SIG-M5 treated with dmso at 0.1 percent for 504 hours (cell line): ENCODE data around the gene KLHL29.
"Not testable (repeated sequence)": the region's sequence is repeated elsewhere in the genome, so short reads cannot be mapped to it uniquely, and the experiment has no call there.

Experiments used
- DNase-seq: peaks from one replicate; lab custom pipeline; 2025; ENCODE audit not compliant: unreplicated experiment; lab: John Stamatoyannopoulos, UW

Gene KLHL29

DNA sequence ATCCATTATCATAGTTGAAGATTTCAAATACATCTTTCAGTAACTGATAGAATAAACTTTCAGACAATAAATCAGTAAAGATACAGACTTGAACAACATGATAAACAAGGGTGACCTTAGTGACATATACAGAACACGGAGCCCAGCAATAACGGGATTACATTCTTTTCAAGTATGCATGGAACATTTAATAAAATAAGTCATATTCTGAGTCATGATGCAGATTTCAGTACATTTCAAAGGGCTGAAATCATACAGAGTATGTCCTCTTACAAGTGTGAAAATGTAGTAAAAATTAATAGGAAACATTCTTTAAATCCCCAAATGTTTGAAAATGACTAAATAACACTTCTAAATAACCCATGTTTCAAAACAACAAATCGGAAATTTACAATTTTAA is 17.2 kb upstream of the KLHL29 start:
- DNase-seq = no peak

- no peak for DNase-seq
Observed at GRCh38 chr2:23373666-23374065, 11.3 kb upstream of the KLHL29 start.

DNA sequence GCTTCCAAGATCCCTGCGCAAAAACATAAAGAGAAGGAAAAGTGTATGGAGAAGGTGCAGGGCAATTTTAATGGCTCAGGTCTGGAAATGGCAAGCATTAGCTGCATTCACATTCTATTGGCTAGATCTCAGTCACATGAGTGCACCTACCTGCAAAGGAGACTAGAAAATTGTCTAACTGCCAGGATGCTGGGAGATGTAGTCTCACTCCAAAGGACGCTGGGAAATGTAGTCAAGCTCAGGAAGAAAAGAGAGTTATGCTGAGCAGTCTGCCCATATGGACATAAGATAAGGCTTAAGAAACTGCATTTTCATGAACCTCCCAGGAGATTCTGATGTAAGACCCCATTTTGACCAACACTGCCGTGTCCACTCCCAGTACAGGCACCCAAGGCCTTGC is 9.5 kb upstream of the KLHL29 start:
- DNase-seq = no peak

- DNase-seq = no peak
Observed at GRCh38 chr2:23376075-23376474, 8.9 kb upstream of the KLHL29 start.

DNA sequence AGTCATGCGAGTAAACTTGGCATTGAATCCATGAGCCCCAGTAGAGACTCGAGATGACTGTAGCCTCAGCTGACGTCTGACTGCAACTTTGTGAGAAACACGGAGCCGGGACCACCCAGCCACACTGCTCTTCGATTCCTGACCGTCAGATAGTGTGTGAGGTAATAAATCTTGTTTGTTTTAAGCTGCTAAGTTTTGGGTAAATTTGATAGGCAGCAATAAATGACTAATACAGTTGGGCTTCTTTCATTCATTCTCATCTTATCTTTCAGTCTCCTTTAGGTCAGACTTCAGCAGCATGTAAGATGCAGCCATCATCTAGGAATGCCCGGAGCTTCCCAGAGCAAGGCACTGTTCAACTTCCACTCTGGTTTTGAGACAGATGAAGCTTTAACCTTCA is 8.0 kb upstream of the KLHL29 start:
- no peak for DNase-seq

DNA sequence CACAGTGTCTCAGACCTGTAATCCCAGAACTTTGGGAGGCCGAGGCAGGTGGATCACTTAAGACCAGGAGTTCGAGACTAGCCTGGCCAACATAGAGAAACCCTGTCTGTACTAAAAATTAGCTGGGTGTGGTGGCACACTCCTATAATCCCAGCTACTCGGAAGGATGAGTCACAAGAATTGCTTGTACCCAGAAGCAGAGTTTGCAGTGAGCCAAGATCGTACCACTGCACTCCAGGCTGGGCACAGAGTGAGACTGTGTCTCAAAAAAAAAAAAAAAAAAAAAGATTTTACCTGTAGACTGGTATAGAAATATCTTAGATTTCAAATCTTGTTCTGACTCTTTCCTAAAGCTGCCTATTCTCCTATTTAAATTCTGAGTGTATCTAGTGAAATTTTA is 7.2 kb upstream of the KLHL29 start:
- DNase-seq = no peak

DNA sequence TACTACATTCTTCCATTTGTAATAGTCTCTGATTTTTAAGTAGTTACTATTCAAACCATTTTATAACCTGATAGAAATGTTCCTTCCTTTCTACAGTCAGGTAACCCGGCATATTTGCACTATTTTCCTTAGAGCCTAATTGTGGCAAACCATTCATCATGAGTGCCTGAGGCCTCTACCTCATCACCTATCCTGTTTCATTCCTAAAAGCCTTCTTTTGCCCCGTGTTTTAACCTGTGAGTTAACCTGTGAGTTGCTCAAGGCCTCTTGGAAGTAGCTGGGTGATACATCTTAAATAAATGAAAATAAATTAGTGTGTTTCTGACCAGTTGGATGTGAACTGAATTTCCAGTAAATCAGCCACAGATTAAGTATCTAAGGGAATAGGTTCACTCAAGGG is 6.5 kb upstream of the KLHL29 start:
- no peak for DNase-seq

DNA sequence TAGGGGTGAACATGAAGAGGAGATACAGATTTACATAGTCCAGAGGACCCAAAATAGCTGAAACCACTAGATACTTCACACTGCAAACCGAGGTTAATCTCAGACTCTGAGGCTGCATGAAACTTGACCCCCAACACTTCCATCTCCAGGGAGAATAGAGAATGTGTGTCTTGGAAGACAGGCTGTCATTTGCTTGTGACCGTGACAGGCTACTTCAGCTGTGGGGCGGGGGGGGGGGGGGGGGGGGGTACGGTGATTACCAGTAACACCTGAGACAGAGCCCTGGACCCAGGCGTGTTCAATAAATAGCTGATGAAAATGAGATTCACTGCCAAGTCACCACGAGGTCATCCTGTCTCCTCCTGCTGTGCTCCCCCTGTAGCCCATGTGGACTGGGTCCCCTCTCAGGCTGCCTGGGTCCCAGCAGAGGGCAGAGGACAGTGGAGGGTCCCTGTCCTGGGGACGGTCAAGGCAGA is 5.7 kb upstream of the KLHL29 start:
- no peak for DNase-seq

GRCh38 chr2:23380562-23381065 is 4.4 kb upstream of the KLHL29 start:
- no peak for DNase-seq

GRCh38 chr2:23381084-23381483 is 3.9 kb upstream of the KLHL29 start:
- DNase-seq = peak; percentile 16

DNA sequence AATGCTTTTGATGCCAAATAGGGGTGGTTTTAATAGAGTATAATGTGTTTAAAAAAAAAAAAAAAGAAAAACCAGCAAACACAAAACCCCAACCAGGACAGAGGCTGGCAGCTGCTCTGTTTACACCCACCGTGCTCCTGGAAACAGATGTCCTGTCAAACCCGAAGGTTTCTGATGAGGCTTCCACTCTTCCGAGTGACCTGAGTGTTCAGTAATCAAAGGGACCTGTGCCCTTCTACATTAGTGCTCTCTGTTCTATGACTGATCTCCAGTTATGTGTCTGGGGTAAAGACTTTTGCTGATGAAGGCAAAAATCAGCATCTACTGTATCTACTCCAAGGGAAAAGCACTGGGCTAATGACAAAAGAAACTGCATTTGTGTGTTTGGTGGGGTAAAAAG is 3.5 kb upstream of the KLHL29 start:
- no peak for DNase-seq

DNA sequence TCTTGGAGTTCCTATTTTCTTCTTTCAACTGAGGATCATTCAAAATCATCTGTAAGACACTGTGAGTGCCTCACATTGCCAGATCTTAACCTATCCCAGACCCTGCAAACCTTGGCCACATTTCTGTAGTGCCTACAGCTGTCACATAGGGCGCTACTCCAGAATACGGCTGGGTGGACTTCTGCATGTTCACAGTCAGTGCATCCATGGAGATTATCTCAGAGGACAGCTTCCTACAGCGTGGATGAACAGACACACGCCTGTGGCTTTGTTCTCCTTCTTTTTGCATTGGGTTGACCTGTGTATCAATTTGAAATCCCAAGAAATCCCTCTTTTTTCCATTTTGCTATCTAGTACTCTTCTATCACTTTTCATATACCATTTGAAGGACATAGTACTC is 1.9 kb upstream of the KLHL29 start:
- no peak for DNase-seq

DNA sequence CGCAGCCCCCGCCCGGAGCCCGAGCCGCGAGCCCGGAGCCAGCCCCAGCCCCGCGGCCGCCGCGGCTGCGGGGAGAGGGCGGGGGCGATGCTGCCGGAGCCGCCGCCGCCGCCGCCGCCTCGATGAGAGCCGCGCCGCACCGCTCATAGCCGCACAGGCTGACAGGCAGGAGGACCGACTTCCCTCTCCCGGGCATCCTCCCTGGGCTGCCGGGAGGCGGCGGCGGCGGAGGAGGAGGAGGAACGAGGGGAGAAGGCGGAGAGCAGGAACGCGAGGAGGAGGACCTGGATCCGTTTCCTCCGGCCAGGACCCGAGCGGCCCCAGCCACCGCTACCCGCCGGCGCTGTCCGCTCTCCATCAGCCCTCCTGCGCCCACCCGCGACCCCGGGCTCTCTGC is 370 bp downstream of the KLHL29 start:
- DNase-seq = no peak

- DNase-seq = no peak
Observed at GRCh38 chr2:23385748-23386338, 864 bp downstream of the KLHL29 start.

DNA sequence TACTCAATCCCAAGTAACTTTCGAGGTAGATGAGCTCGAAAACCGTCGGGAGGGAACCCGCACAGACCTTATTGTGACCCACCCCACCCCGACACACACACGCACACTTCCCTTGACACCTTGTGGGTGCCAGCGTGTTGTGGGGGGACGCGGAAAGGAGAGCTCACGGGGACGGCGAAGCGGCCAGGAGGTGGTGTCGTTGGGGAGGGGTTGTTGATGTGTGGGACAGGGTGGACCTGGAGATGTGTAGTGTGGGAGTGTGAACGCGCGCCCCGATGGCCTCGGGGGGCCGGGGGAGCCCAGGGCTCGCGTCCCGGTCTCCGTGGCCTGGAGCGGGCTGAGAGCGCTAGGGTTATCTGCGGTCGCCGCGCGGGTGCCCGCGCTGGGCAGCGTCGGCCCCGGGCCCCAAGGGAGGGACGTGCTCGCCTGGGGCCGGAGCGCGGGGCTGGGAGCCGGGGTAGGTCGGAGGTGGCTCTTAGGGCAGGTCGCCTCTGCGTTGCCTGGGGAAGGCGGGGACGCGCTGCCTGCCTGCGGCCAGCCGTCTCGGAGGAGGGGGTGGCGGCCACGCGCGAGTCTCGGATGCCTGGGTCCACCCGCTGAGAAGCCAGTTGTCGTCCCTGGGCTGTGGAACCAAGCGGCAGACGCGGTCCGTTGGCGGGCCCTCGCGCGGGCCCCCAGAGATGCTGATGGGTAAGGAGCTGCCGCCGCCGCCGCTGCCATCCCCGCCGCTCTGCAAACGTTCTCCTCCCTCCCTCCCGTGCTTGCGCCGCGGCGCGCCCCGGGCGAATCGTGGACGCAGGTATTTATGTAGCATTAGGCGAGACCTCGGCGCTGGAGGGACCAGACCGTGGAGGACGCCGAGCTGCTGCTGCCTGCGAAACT is 1.6 kb downstream of the KLHL29 start:
- DNase-seq = no peak

GRCh38 chr2:23387221-23387550 is 2.2 kb downstream of the KLHL29 start:
- DNase-seq = no peak

GRCh38 chr2:23387845-23388244 is 2.9 kb downstream of the KLHL29 start:
- DNase-seq = no peak

DNA sequence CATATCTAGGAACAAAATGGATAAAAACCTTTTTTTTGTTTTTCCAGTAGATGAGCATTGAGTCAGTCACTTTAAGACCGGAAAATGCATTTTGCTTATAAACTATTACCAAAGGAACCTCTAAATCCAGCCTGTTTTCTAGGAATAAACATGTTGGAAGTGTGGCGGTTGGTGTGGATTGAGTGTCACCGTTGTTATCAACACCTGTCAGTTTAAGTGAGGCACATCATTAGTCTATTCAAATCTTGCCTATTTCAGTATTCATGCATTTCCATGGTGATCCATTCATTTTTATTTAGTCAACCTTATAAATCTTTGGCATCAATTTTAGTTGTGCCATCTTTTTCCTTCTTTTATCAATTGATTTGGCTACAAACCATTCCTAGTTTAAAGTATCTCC is 3.3 kb downstream of the KLHL29 start:
- DNase-seq = no peak

DNA sequence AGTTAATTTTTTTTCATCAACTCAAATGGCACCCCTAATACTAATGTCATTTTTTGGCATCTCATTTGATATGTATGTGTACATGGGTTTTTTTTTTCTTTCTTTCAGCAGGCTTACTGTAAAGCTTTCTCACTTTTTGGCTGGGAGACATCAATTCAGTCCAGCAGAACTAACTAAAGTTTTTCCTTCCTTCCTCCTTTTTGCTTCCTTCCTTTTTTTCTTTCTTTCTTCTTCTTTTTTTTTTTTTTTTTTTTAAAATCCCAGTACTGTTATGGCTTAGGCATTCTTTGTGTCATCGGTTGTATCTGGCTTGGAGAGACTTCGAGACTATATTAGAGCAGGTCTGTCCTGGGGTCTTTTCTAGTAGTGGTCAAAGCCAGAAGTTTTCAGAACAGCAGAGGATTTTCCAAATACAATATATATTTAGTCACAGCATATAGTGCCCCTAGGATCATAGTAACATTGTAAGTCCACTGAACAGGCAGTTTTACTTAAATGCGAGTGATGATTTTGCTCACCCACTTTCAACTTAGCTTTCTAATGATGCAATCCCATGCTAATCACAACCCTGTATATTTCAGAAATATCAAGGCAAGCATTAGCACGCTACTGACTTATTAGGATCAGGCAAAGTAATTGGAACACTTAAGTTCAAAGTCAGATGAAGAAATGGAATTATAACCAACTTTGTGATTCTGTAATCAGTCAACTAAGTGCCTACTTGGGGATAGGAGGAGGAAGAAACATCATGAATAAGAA is 4.0 kb downstream of the KLHL29 start:
- no peak for DNase-seq

GRCh38 chr2:23390152-23390551 is 5.2 kb downstream of the KLHL29 start:
- DNase-seq = no peak

DNA sequence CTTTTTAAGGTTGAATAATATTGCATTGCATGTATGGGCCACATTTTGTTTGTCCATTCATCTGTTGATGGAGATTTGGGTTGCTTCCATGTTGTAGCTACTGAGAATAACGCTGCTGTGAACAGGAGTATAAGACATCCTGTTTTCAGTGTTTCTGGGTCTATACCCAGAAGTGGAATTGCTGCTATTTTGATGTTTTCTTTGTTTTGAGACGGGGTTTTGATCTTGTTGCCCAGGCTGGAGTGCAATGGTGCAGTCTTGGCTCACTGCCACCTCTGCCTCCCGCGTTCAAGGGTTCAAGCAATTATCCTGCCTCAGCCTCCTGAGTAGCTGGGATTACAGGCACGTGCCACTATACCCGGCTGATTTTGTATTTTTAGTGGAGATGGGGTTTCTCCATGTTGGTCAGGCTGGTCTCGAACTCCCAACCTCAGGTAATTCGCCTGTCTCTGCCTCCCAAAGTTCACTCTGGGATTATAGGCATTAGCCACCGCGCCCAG is 6.3 kb downstream of the KLHL29 start:
- DNase-seq = not testable (repeated sequence)

GRCh38 chr2:23393722-23394121 is 8.7 kb downstream of the KLHL29 start:
- no peak for DNase-seq
